Parathyroid adenoma (tissue), 2 donors: Measurements from ENCODE around the gene C1orf185.
"Not testable (repeated sequence)": the region's sequence is repeated elsewhere in the genome, so short reads cannot be mapped to it uniquely, and the experiment has no call there.

Experiments used
- H2AFZ ChIP-seq: fragments of 300-600 bp; sonication (generic); one replicate; pipeline ENCODE4 v1.7.0; 2017; ENCODE audit warnings: antibody characterized with exemption, mild to moderate bottlenecking
- H3K27ac ChIP-seq: fragments of 300-600 bp; sonication (generic); one replicate; pipeline ENCODE4 v1.7.0; 2017
- H3K27me3 ChIP-seq: fragments of 300-600 bp; sonication (generic); one replicate; pipeline ENCODE4 v1.7.0; 2017; ENCODE audit warnings: low read length; ENCODE audit not compliant: control insufficient read depth, insufficient read depth
- H3K36me3 ChIP-seq: fragments of 300-600 bp; sonication (generic); one replicate; pipeline ENCODE4 v1.7.0; 2017; ENCODE audit warnings: low read length; ENCODE audit not compliant: control insufficient read depth, insufficient read depth
- H3K4me1 ChIP-seq: fragments of 300-600 bp; sonication (generic); one replicate; pipeline ENCODE4 v1.7.0; 2017; ENCODE audit warnings: control low read depth
- H3K4me2 ChIP-seq: fragments of 300-600 bp; sonication (generic); one replicate; pipeline ENCODE4 v1.7.0; 2017; ENCODE audit warnings: low read length
- H3K4me3 ChIP-seq: fragments of 300-600 bp; sonication (generic); one replicate; pipeline ENCODE4 v1.7.0; 2017; ENCODE audit warnings: low read depth, low read length
- H3K79me2 ChIP-seq: fragments of 300-600 bp; sonication (generic); one replicate; pipeline ENCODE4 v1.7.0; 2017; ENCODE audit warnings: control low read depth
- H3K9ac ChIP-seq: fragments of 300-600 bp; sonication (generic); one replicate; pipeline ENCODE4 v1.7.0; 2017; ENCODE audit warnings: mild to moderate bottlenecking
- H3K9me3 ChIP-seq: fragments of 300-600 bp; sonication (generic); one replicate; pipeline ENCODE4 v1.7.0; 2017; ENCODE audit warnings: low read length; ENCODE audit not compliant: control insufficient read depth
- CTCF ChIP-seq: fragments of 300-600 bp; sonication (generic); IDR thresholded peaks from one replicate; pipeline ENCODE4 v1.7.0; 2017; ENCODE audit warnings: antibody characterized with exemption, mild to moderate bottlenecking
- donor health status: primary hyperparathyroidism.

Gene C1orf185

DNA sequence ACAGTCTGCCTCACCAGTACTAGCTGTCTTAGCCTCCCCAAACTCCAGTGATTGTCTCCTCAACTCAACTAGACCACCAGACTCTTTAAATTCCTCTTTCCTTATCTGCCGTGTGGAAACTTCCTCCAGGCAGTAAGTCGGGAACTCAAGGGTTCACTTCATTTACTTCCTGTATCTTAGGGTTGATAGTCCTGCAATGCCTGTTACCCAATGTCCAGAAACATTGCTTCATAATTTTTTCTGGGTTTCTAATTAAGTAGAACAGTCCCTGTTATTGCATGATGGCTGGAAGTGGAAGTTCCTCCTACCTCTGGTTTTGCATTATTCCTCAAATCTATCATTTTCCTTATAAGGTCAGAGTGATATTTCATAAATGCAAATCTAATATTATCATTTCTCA lies 73.2 kb downstream of the C1orf185 start:
- H2AFZ ChIP-seq = no peak overlapping the region
- H3K4me1 ChIP-seq = no peaks in the 10 kb centered on the region
- no peaks in the 10 kb centered on the region for H3K36me3 ChIP-seq
- no peak for TF ChIP-seq CTCF
- no peak overlapping the region for H3K27ac ChIP-seq
- H3K9ac ChIP-seq = no peak overlapping the region
- H3K4me2 ChIP-seq = no peak overlapping the region
- H3K9me3 ChIP-seq = no peaks in the 10 kb centered on the region
- H3K79me2 ChIP-seq = no peaks in the 10 kb centered on the region
- no peaks in the 10 kb centered on the region for H3K27me3 ChIP-seq
- H3K4me3 ChIP-seq = no peak overlapping the region

DNA sequence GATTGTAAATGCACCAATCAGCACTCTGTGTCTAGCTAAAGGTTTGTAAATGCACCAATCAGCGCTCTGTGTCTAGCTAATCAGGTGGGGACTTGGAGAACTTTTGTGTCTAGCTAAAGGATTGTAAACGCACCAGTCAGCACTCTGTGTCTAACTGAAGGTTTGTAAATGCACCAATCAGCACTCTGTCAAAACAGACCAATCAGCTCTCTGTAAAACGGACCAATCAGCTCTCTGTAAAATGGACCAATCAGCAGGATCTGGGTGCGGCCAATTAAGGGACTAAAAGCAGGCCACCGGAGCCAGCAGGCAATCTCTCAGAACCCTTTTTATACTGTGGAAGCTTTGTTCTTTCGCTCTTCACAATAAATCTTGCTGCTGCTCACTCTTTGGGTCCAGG lies 76.0 kb downstream of the C1orf185 start:
- H2AFZ ChIP-seq, H3K36me3 ChIP-seq, H3K27ac ChIP-seq, H3K4me2 ChIP-seq, H3K4me1 ChIP-seq, H3K9me3 ChIP-seq, H3K79me2 ChIP-seq, H3K4me3 ChIP-seq, H3K9ac ChIP-seq, H3K27me3 ChIP-seq: not testable (repeated sequence)

DNA sequence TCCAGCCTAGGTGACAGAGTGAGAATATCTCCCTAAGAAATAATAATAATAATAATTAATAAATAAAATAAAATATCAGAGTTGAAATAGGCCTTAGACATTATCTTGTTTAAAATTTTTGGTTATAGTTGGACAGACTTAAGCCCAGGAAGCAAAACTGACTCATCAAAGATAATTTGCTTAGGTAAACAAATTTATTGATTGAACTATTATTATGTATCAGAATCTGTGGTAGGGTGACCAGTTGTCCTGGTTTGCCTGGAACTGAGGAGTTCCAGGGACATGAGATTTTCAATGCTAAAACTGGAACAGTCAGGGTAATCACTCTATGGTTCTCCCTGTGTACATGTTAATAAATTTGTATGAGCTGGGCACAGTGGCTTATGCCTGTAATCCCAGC lies 86.2 kb downstream of the C1orf185 start:
- H3K27me3 ChIP-seq = no peaks in the 10 kb centered on the region
- H3K36me3 ChIP-seq = no peaks in the 10 kb centered on the region
- no peaks in the 10 kb centered on the region for H3K9me3 ChIP-seq
- no peak overlapping the region for H2AFZ ChIP-seq
- no peak for TF ChIP-seq CTCF
- no peaks in the 10 kb centered on the region for H3K4me1 ChIP-seq
- H3K4me2 ChIP-seq = no peak overlapping the region
- no peak overlapping the region for H3K27ac ChIP-seq
- H3K79me2 ChIP-seq = no peaks in the 10 kb centered on the region
- H3K4me3 ChIP-seq = no peak overlapping the region
- H3K9ac ChIP-seq = no peak overlapping the region

GRCh38 chr1:51189421-51190073 lies 87.5 kb downstream of the C1orf185 start:
- H3K9ac ChIP-seq = no peak overlapping the region
- H3K4me3 ChIP-seq = no peak overlapping the region
- peak; percentile 81 for TF ChIP-seq CTCF
- H3K4me1 ChIP-seq = no peaks in the 10 kb centered on the region
- no peaks in the 10 kb centered on the region for H3K79me2 ChIP-seq
- no peaks in the 10 kb centered on the region for H3K27me3 ChIP-seq
- H2AFZ ChIP-seq = no peak overlapping the region
- H3K27ac ChIP-seq = no peak overlapping the region
- H3K9me3 ChIP-seq = no peaks in the 10 kb centered on the region
- no peaks in the 10 kb centered on the region for H3K36me3 ChIP-seq
- no peak overlapping the region for H3K4me2 ChIP-seq

- no peak overlapping the region for H2AFZ ChIP-seq
- no peak overlapping the region for H3K9ac ChIP-seq
- H3K27ac ChIP-seq = no peak overlapping the region
- no peaks in the 10 kb centered on the region for H3K79me2 ChIP-seq
- H3K27me3 ChIP-seq = no peaks in the 10 kb centered on the region
- H3K9me3 ChIP-seq = no peaks in the 10 kb centered on the region
- no peak overlapping the region for H3K4me2 ChIP-seq
- no peaks in the 10 kb centered on the region for H3K4me1 ChIP-seq
- no peak for TF ChIP-seq CTCF
- no peak overlapping the region for H3K4me3 ChIP-seq
- H3K36me3 ChIP-seq = no peaks in the 10 kb centered on the region
Observed at GRCh38 chr1:51190961-51191360, 88.9 kb downstream of the C1orf185 start.
